Erythroblast (primary cell): Measurements from ENCODE around the gene RASL11A.

Experiments used
- GATA1 ChIP-seq: IDR thresholded peaks from 2 replicates; pipeline ENCODE4 v1.6.1; 2011; ENCODE audit warnings: low read depth, mild to moderate bottlenecking, control low read depth, low read length, moderate library complexity
- POLR2A ChIP-seq: IDR thresholded peaks from 2 replicates; pipeline ENCODE4 v1.6.1; 2011; ENCODE audit warnings: mild to moderate bottlenecking, low read length

DNA sequence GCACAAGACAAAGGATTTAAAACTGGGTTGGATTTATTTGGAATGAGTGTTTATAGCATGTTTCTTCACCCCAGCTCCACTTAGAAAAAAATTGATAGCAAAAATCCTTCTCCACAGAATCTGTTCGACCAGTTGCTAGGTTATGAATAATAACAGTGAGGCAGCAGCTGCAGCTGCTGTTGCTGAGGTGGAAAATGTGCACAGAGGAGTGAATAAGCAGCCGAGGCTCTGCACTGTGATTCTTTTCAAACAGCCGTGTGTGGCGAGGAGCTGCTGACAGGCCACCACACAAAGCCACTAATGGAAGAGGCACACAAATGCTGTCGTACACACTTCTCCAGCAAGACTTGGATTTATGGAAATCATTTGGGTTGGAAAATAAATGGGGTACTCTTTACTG is 6.4 kb upstream of the RASL11A start:
- no peak for TF ChIP-seq POLR2A
- TF ChIP-seq GATA1: no peak
